NCI-H1694 treated with DMSO at 0.1 percent for 48 hours (cell line): Measurements from ENCODE around the gene ZNF543.
"Not testable (repeated sequence)": the region's sequence is repeated elsewhere in the genome, so short reads cannot be mapped to it uniquely, and the experiment has no call there.

ENCODE experiments used
- DNase-seq: peaks from one replicate; lab custom pipeline; 2025; lab: John Stamatoyannopoulos, UW

ZNF543 gene

GRCh38 chr19:57320180-57321084, at the start of gene ZNF543:
TSS of gene ZNF543 (plus strand) at chr19:57320472. CDS start at chr19:57320854, 382 bp downstream.
- peak; percentile 87 for DNase-seq

- no peak for DNase-seq
These were observed 49.0 kb upstream of the ZNF543 start for GRCh38 chr19:57271280-57271679.

- no peak for DNase-seq
These were observed 47.3 kb upstream of the ZNF543 start for GRCh38 chr19:57273014-57273413.

- DNase-seq: no peak
These were observed 43.8 kb upstream of the ZNF543 start for GRCh38 chr19:57276430-57276829.

GRCh38 chr19:57278481-57278880, 41.8 kb upstream of the ZNF543 start:
- not testable (repeated sequence) for DNase-seq

- DNase-seq: peak; percentile 82
These were observed 40.7 kb upstream of the ZNF543 start for GRCh38 chr19:57279418-57280164.

GRCh38 chr19:57280165-57280961, 39.9 kb upstream of the ZNF543 start, which contains the start of gene ZNF460:
TSS of gene ZNF460 (plus strand) at chr19:57280485. CDS start at chr19:57280807, 322 bp downstream.
- peak; percentile 94 for DNase-seq

- no peak for DNase-seq
These were observed 39.3 kb upstream of the ZNF543 start for GRCh38 chr19:57280962-57281400.

GRCh38 chr19:57282011-57282643, 38.1 kb upstream of the ZNF543 start:
- no peak for DNase-seq

GRCh38 chr19:57288373-57288772, 31.9 kb upstream of the ZNF543 start:
- no peak for DNase-seq

GRCh38 chr19:57290970-57291369, 29.3 kb upstream of the ZNF543 start:
- DNase-seq: no peak

- no peak for DNase-seq
These were observed 27.7 kb upstream of the ZNF543 start for GRCh38 chr19:57292547-57292946.

- no peak for DNase-seq
These were observed 26.6 kb upstream of the ZNF543 start for GRCh38 chr19:57293719-57294118.

GRCh38 chr19:57302020-57302465, 18.2 kb upstream of the ZNF543 start:
- DNase-seq: no peak

GRCh38 chr19:57302727-57303401, 17.4 kb upstream of the ZNF543 start:
- DNase-seq: no peak

- no peak for DNase-seq
These were observed 15.2 kb upstream of the ZNF543 start for GRCh38 chr19:57305056-57305455.

- DNase-seq: no peak
These were observed 11.8 kb upstream of the ZNF543 start for GRCh38 chr19:57308514-57308913.

GRCh38 chr19:57310792-57311191, 9.5 kb upstream of the ZNF543 start:
- no peak for DNase-seq

- DNase-seq: no peak
These were observed 6.1 kb upstream of the ZNF543 start for GRCh38 chr19:57314146-57314545.

GRCh38 chr19:57317503-57317902, 2.8 kb upstream of the ZNF543 start:
- no peak for DNase-seq

GRCh38 chr19:57319869-57320179, 448 bp upstream of the ZNF543 start:
- no peak for DNase-seq
